Heart left ventricle (tissue), 16 donors: ENCODE data around the gene PTPRJ. TPM values are rescaled to one million over a fixed set of nuclear protein-coding genes. Genes with fewer than 3 reads are reported as not detected.

Experiments used
- ATAC-seq, 4 donors: fragments of 200-7000 bp; cut with Tn5 transposase; one replicate each; pipeline ENCODE4 v1.9.1; 2020 to 2022; ENCODE audit warnings: moderate library complexity in 4 of 4, mild to moderate bottlenecking in 3 of 4, moderate number of reproducible peaks in 1 of 4
- DNase-seq, 5 donors: peaks; one replicate each; pipeline ENCODE4 v3.0.0-alpha.2; 2020
- H3K27ac ChIP-seq, 12 donors: fragments of 200-600 bp; sonication (generic) in 4 of 12; one replicate each; pipeline versions ENCODE4 v1.5.0 to v1.8.0; 2016 to 2022; ENCODE audit warnings: mild to moderate bottlenecking in 2 of 12
- H3K27me3 ChIP-seq, 9 donors: fragments of 200-600 bp; sonication (generic) in 2 of 9; one replicate each; pipeline versions ENCODE4 v1.5.1 to v1.8.0; 2016 to 2022; ENCODE audit warnings: mild to moderate bottlenecking in 3 of 9
- H3K36me3 ChIP-seq, 9 donors: fragments of 200-600 bp; sonication (generic) in 2 of 9; one replicate each; pipeline versions ENCODE4 v1.5.0 to v1.8.0; 2018 to 2022; ENCODE audit warnings: mild to moderate bottlenecking in 2 of 9
- H3K4me1 ChIP-seq, 12 donors: fragments of 200-600 bp; sonication (generic) in 4 of 12; one replicate each; pipeline versions ENCODE4 v1.5.0 to v1.8.0; 2016 to 2022; ENCODE audit warnings: mild to moderate bottlenecking in 3 of 12
- H3K4me3 ChIP-seq, 12 donors: fragments of 200-600 bp; sonication (generic) in 4 of 12; one replicate each; pipeline versions ENCODE4 v1.5.0 to v1.8.0; 2017 to 2022; ENCODE audit warnings: mild to moderate bottlenecking in 9 of 12, moderate library complexity in 4 of 12
- H3K9me3 ChIP-seq, 12 donors: fragments of 200-600 bp; sonication (generic) in 4 of 12; one replicate each; pipeline versions ENCODE4 v1.5.0 to v1.8.0; 2016 to 2022; ENCODE audit warnings: mild to moderate bottlenecking in 1 of 12
- POLR2A ChIP-seq, 2 donors: fragments of 450-650 bp; IDR thresholded peaks; one replicate each; pipeline ENCODE4 v1.6.1; 2017; ENCODE audit warnings: antibody characterized with exemption in 2 of 2, mild to moderate bottlenecking in 2 of 2, moderate library complexity in 2 of 2
- WGBS, 4 donors: extraction: QIAGEN DNeasy Blood & Tissue Kit in 2 of 4; methylation state at CpG; one replicate each; pipeline versions ENCODE4 v1.1.5 to v1.1.7; 2013 to 2018; 5-methylcytosine and 5-hydroxymethylcytosine counted together
- intact Hi-C, 10 donors: fragments of 100-400 bp; cut with DNase I; formaldehyde crosslinking; loops; one replicate each; pipeline versions ENCODE4 v1.11.1 to v1.14.2; 2022
- polyA plus RNA-seq, 2 donors: library from polyadenylated mRNA; stranded (reverse); fragments of 200-250 nt; gene quantifications; one replicate each; pipeline ENCODE4 v1.2.3, GENCODE V29; 2013
- total RNA-seq, 9 donors: library from RNA; depleted of rRNA in 2 of 9; stranded (reverse); fragments of >200 nt in 2 of 9; fragmentation: NEBNext Ultra II Directional in 3 of 9; extraction: Animal tissue kit (Norgen Biotek cat#: 25700) in 3 of 9; gene quantifications; one replicate each; pipeline versions ENCODE4 v1.1.0 to v1.2.4, GENCODE V29; 2016 to 2023
- TF ChIP-seq, protein P1 (sequence below), 12 donors: fragments of 200-600 bp; sonication (generic) in 4 of 12; IDR thresholded peaks; one replicate each; pipeline versions ENCODE4 v1.5.0 to v1.8.0; 2018 to 2022; ENCODE audit warnings: antibody characterized with exemption in 12 of 12, mild to moderate bottlenecking in 5 of 12
- donor health status: ischemic (EF 13 %, LVEDD 7.1; RV severe dilation, severe dysfunction).
- donor health status: healthy with polysubstance abuse.
- donor health status: DM: no; HTN: yes; CAD: no.
- donor health status: DM: no; HTN: no; CAD: no.
- donor health status: ischemic (EF 25% LVEDD 6.9; RV normal size, moderate dysfunction).
- donor health status: ischemic (EF 25% LVEDD 5.7; RV mildly dilated, moderate dysfunction).
- donor health status: healthy.
- donor health status: DM: yes; HTN: yes; CAD: no.
- donor health status: ischemic (EF 35%, LVEDD 5.7; RV mildly dilated, moderate dysfunction).
- donor health status: nonischemic (EF 11% LVEDD 7.7; RV severe dilation, severe dysfunction).
- donor health status: DM: yes; HTN: yes; CAD: no.
- donor health status: PGD.
- donor health status: ischemic (EF 29% LVEDD 5.4; RV normal size, mild dysfunction).
- donor health status: nonischemic (EF 23%, LVEDD 6.1; RV moderate dilation, normal function).

PTPRJ gene
- total and polyA plus RNA-seq, 11 donors = 1.2 to 39.0 (median 6.3) TPM

- 76 to 83% (median 80%) methylated on average over 9 of the region's 9 CpGs for WGBS, 4 donors
- ATAC-seq (no peak), DNase-seq (no peak)
Observed at GRCh38 chr11:47967577-47968525, 12.5 kb upstream of the PTPRJ start.

GRCh38 chr11:47969401-47969800 lies 11.0 kb upstream of the PTPRJ start:
- no peaks in the 10 kb centered on the region for H3K27me3 ChIP-seq
- TF ChIP-seq, protein P1, sequence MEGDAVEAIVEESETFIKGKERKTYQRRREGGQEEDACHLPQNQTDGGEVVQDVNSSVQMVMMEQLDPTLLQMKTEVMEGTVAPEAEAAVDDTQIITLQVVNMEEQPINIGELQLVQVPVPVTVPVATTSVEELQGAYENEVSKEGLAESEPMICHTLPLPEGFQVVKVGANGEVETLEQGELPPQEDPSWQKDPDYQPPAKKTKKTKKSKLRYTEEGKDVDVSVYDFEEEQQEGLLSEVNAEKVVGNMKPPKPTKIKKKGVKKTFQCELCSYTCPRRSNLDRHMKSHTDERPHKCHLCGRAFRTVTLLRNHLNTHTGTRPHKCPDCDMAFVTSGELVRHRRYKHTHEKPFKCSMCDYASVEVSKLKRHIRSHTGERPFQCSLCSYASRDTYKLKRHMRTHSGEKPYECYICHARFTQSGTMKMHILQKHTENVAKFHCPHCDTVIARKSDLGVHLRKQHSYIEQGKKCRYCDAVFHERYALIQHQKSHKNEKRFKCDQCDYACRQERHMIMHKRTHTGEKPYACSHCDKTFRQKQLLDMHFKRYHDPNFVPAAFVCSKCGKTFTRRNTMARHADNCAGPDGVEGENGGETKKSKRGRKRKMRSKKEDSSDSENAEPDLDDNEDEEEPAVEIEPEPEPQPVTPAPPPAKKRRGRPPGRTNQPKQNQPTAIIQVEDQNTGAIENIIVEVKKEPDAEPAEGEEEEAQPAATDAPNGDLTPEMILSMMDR (IDR thresholded peaks at IDR 0.05) = no peak
- TF ChIP-seq POLR2A (IDR thresholded peaks at IDR 0.05) = no peak
- DNase-seq = no peak
- no peak overlapping the region for H3K4me3 ChIP-seq
- H3K4me1 ChIP-seq = peaks cover 0 to 6% (median 2%) of the 10 kb centered on the region in 12 donors
- H3K27ac ChIP-seq = no peak overlapping the region
- intact Hi-C loops = loop anchor here in 2 of 10 donors (5.0 to 10.0 kb wide), 2 partner anchors 38 to 55 kb away; no protein-coding TSS in a partner anchor
- ATAC-seq = no peak
- no peaks in the 10 kb centered on the region for H3K36me3 ChIP-seq
- H3K9me3 ChIP-seq = no peaks in the 10 kb centered on the region
- WGBS, 4 donors = 94 to 98% (median 95%) methylated on average over 8 of the region's 8 CpGs

More at GRCh38 chr11:47967577-47968525, 12.5 kb upstream of the PTPRJ start:
- H3K9me3 ChIP-seq = no peaks in the 10 kb centered on the region
- no peak overlapping the region for H3K27ac ChIP-seq
- no peaks in the 10 kb centered on the region for H3K36me3 ChIP-seq
- intact Hi-C loops = loop anchor here in 2 of 10 donors (5.0 to 10.0 kb wide), 2 partner anchors 39 to 57 kb away; no protein-coding TSS in a partner anchor
- H3K4me1 ChIP-seq = no peaks in the 10 kb centered on the region
- H3K4me3 ChIP-seq = no peak overlapping the region
- H3K27me3 ChIP-seq = no peaks in the 10 kb centered on the region
- TF ChIP-seq, protein P1 (IDR thresholded peaks at IDR 0.05) = no peak
- TF ChIP-seq POLR2A (IDR thresholded peaks at IDR 0.05) = no peak

DNA sequence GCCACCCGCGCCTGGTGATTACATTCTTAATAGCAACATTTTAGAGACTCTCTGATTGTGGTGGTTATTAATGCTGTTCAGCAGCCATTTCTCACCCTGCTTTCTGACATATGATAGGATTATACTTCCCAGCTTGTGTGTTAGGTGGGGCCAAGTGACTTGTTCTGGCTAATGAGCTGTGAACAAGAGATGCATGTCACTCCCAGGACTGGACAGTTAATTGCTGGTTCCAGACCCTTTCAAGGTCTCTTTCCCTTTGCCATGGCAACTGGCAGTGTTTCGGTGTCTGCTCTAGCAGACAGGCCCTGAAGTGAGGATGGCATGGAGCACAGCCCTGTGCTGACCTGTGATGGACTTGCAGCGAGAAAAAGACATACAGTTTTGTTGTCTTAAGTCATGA lies 8.9 kb upstream of the PTPRJ start:
- intact Hi-C loops = no loop called here
- TF ChIP-seq POLR2A (IDR thresholded peaks at IDR 0.05) = no peak
- TF ChIP-seq, protein P1 (IDR thresholded peaks at IDR 0.05) = no peak
- WGBS, 4 donors = 91 to 97% (median 94%) methylated on average over 4 of the region's 4 CpGs

GRCh38 chr11:47973173-47973572 lies 7.2 kb upstream of the PTPRJ start:
- no peak for ATAC-seq
- no peaks in the 10 kb centered on the region for H3K27me3 ChIP-seq
- TF ChIP-seq, protein P1 (IDR thresholded peaks at IDR 0.05) = no peak
- no peak for TF ChIP-seq POLR2A (IDR thresholded peaks at IDR 0.05)
- peaks cover 0 to 15% (median 8%) of the 10 kb centered on the region in 12 donors for H3K4me1 ChIP-seq
- no peak overlapping the region for H3K27ac ChIP-seq
- WGBS, 4 donors = 94 to 97% (median 96%) methylated on average over 4 of the region's 4 CpGs
- no peak overlapping the region for H3K4me3 ChIP-seq
- intact Hi-C loops = no loop called here
- no peak for DNase-seq
- H3K9me3 ChIP-seq = no peaks in the 10 kb centered on the region
- no peaks in the 10 kb centered on the region for H3K36me3 ChIP-seq

More for the DNA sequence above, 8.9 kb upstream of the PTPRJ start:
- H3K4me1 ChIP-seq = peaks cover 0 to 15% (median 8%) of the 10 kb centered on the region in 12 donors
- no peaks in the 10 kb centered on the region for H3K36me3 ChIP-seq
- H3K27ac ChIP-seq = no peak overlapping the region
- H3K4me3 ChIP-seq = no peak overlapping the region
- H3K9me3 ChIP-seq = no peaks in the 10 kb centered on the region
- DNase-seq (no peak), ATAC-seq (no peak)
- H3K27me3 ChIP-seq = no peaks in the 10 kb centered on the region
